PFSK-1 (cell line): ENCODE measurements around the gene DGKH.

ENCODE experiments used
- POLR2AphosphoS5 ChIP-seq: IDR thresholded peaks from 2 replicates; pipeline ENCODE4 v1.6.1; 2012; ENCODE audit warnings: low read depth, mild to moderate bottlenecking, control low read depth, low read length, moderate library complexity
- SIN3A ChIP-seq: IDR thresholded peaks from 2 replicates; pipeline ENCODE4 v1.6.1; 2012; ENCODE audit warnings: mild to moderate bottlenecking, low read length, moderate library complexity, borderline replicate concordance; ENCODE audit not compliant: insufficient read depth
- TAF1 ChIP-seq: IDR thresholded peaks from 2 replicates; pipeline ENCODE4 v1.6.1; 2012; ENCODE audit warnings: low read length, control low read depth, borderline replicate concordance; ENCODE audit not compliant: insufficient read depth
- TF ChIP-seq, protein P1 (sequence below), 2 experiments: IDR thresholded peaks; 2 replicates each; pipeline versions ENCODE4 v1.6.1 to v1.8.0; 2011 to 2012; ENCODE audit warnings: low read depth in 2 of 2, low read length in 2 of 2, control low read depth in 1 of 2, inconsistent platforms in 1 of 2, mild to moderate bottlenecking in 1 of 2, moderate library complexity in 1 of 2; ENCODE audit not compliant: insufficient read depth in 1 of 2

DNA sequence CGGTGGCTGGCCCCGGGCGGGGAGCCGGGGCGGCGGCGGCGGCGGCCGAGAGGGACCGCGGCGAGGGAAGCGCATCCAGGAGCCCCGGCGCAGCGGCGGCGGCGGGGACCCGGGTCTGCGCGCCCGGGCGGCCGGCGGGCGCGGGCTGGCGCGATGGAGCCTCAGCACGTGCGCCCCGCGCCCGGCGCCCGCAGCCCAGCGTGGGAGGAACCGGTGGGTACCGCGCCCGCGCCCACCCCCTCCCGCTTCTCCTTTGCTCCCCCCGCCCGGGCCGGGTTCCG is 7.8 kb upstream of the DGKH start:
- TF ChIP-seq SIN3A (no peak), TAF1 (no peak), POLR2AphosphoS5 (no peak)
- TF ChIP-seq, protein P1, sequence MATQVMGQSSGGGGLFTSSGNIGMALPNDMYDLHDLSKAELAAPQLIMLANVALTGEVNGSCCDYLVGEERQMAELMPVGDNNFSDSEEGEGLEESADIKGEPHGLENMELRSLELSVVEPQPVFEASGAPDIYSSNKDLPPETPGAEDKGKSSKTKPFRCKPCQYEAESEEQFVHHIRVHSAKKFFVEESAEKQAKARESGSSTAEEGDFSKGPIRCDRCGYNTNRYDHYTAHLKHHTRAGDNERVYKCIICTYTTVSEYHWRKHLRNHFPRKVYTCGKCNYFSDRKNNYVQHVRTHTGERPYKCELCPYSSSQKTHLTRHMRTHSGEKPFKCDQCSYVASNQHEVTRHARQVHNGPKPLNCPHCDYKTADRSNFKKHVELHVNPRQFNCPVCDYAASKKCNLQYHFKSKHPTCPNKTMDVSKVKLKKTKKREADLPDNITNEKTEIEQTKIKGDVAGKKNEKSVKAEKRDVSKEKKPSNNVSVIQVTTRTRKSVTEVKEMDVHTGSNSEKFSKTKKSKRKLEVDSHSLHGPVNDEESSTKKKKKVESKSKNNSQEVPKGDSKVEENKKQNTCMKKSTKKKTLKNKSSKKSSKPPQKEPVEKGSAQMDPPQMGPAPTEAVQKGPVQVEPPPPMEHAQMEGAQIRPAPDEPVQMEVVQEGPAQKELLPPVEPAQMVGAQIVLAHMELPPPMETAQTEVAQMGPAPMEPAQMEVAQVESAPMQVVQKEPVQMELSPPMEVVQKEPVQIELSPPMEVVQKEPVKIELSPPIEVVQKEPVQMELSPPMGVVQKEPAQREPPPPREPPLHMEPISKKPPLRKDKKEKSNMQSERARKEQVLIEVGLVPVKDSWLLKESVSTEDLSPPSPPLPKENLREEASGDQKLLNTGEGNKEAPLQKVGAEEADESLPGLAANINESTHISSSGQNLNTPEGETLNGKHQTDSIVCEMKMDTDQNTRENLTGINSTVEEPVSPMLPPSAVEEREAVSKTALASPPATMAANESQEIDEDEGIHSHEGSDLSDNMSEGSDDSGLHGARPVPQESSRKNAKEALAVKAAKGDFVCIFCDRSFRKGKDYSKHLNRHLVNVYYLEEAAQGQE (IDR thresholded peaks at IDR 0.05; ENCODE audit: insufficient read depth in 1 of 2, low read depth in 2 of 2, low read length in 2 of 2) = no peak
